ENCODE results near the gene CEND1.

CEND1 gene

DNA sequence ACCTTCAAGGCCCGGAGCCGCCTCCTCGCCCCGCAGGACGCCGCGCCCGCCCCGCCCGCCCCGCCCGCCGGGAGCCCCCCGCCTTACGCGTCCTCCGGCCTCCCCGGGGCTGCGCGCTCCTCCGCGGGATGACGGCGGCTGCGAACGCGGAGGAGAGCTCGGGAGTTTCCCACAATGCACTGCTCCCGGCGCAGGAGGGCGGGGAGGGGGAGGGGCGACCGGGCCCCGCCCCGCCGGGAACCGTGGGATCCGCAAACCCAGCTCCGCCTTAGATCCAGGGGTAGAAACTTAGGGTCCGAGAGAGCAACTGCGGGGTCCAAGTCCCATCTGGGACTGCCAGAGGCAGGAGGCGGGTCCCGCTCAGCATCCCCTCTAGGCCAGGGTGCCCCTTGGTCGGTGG, at the start of gene CEND1:
Gene CEND1 (minus strand): TSS at position 148 of the 400 bp plus-strand sequence. CDS start 1,514 bp downstream, outside the sequence.
- peak; percentile 53 for DNase-seq

DNA sequence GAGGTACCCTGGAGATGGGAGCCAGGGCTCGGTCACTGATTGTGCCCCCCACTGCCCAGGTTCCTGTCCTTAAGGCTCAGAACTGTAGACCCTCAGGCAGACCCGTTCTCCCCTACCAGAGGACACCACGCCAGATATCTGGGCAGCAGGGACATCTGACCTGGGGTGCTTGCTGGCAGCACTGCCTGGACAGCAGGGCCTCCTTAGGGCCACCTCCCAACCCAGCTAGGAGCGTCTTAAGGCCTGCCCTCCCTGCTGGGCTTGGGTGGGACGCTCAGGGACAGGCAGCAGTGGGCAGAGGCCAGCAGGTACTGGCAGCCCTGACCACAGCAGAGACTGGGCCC, 49.4 kb upstream of the CEND1 start:
- DNase-seq = no peak

DNA sequence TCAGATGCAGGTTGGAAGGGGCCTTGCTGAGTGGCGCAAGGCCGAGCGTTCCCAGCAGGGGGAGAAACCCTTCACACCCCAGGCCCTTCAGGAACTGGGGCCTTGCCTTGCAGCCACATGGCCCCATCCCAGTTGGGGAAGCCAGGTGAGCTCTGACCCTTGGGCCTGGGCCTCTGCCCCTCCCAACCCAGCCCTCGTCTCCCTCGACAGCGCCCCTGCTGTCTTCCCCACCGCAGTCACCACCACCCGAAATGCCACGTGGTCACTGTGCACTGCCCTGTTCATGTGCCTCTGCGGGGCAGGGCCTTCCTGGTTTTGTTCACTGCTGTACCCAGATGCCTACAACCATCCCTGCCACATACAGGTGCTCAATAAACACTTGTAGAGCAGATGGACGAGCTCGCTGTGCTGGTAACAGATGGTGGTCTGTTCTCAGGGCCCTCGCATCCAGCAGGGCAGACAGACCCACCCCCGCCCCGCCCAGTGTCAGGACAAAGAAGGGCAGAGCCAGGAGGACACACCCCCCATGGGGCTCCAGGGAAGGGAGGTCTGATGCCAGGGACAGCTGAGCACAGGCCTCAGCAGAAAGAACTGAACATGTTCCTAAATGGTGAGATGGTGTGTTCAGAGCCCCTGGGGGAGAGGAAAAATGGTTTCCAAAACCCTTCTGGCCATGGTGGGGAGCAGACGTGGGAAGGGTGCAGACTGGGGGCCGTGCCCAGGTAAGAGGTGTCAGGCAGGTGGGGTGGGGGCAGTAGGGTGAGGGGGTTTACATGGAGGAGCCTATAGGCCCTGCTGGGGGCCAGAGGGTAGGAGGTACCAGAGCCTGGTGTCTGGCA, 48.8 kb upstream of the CEND1 start:
- no peak for DNase-seq

DNA sequence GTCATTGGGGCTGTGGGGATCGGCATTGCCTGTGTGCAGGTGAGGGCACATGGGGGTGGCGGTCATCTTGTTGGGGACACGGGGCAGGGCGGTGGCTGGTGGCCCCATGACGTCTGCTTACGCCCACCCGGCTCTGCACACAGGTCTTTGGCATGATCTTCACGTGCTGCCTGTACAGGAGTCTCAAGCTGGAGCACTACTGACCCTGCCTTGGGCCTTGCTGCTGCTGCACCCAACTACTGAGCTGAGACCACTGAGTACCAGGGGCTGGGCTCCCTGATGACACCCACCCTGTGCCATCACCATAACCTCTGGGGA, 48.1 kb upstream of the CEND1 start:
- no peak for DNase-seq

DNA sequence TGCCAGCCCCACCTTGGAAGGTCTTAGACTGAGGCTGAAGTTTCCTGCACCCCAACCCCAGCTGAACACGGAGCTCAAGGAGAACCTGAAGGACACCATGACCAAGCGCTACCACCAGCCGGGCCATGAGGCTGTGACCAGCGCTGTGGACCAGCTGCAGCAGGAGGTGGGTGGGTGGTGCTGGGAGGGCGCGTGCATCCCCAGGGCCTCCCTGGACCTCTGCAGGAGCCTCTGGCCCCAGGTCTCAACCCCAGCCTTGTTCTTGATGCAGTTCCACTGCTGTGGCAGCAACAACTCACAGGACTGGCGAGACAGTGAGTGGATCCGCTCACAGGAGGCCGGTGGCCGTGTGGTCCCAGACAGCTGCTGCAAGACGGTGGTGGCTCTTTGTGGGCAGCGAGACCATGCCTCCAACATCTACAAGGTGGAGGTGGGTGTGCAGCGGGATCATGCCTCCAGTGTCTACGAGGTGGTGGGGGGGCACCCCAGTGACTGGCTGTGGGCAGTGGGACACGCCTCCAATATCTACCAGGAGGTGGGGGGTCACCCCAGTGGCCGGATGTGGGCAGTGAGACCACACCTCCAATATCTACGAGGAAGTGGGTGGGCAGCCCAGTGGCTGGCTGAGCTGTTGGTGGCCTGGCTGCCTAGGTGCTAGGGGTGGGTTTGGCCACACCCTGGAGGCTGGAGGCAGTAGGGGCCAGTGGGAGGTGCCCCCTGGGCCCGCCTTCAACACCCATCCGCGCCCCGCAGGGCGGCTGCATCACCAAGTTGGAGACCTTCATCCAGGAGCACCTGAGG, 47.5 kb upstream of the CEND1 start:
- no peak for DNase-seq

DNA sequence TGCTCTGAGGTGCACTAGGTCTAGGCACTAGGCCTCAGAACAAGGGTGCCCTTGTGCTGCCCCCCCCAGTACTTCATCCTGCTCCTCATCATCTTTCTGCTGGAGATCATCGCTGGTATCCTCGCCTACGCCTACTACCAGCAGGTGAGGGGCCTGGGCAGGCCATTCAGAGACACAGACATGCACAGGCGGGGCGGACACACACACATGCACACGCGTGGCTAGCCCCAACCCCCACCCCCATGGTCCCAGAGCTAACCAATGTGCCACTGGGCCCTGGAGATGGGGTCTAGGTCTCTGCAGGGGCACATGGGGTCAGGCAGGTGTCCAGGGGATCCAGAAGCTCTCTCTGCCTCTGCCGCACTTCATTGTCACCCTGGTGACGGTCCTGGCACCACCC, 46.8 kb upstream of the CEND1 start:
- no peak for DNase-seq

DNA sequence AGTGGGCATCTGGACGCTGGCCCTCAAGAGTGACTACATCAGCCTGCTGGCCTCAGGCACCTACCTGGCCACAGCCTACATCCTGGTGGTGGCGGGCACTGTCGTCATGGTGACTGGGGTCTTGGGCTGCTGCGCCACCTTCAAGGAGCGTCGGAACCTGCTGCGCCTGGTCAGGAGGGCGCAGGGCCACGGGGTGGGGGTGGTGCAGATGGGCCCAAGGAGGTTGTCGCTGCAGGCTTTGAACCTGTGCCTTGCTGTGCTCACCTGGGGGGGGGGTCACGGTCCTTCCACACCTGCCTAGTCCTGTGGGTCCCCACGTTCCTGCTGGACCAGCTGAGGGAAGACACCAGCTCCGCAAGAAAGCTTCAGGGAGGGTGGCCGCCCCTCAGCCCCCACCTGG, 46.4 kb upstream of the CEND1 start:
- DNase-seq = no peak

DNA sequence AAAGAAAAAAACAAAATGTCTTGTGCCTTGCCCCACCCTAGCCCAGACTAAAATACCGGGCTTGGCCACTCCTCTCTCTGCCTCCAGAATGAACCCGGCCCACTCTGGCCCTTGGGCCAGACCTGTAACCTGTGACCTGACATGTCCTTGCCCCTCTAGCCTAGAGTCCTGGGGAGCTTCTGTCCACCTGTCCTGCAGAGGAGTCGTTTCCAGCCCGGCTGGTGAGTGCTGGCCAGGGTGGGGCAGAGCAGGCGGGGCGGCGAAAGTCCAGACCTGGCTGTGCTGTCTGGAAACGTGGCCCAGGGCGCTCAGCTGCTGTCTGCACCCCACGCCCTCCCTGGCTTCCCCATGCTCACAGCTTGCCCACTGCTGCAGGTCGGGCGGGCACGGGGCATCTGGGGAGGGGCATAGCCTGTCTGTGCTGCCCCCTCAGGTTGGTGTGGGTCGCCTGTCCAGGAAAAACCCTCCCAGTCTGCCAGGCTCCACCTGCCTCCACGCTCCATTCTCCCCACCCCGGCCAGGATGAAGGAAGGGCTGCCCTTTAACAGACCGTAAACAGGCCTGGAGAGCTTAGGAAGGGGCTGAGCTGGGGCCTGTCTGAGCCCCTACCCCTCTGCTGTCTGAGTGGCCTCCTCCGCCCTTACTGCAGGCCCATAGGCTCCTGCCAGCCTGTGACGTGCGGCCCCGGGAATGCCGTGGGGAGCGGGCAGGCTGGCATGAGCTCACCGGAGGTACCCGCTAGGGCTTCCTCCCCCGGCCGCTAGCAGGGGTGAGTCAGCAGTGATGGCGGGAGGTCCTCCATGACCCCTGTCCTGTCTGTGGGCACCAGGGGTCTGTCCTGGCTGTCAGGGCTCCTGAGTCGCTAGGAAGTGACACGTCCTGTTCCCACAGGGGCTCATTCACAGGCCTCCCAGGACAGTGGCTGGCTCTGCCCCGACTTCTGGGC, 44.8 kb upstream of the CEND1 start:
- DNase-seq = peak; percentile 31

DNA sequence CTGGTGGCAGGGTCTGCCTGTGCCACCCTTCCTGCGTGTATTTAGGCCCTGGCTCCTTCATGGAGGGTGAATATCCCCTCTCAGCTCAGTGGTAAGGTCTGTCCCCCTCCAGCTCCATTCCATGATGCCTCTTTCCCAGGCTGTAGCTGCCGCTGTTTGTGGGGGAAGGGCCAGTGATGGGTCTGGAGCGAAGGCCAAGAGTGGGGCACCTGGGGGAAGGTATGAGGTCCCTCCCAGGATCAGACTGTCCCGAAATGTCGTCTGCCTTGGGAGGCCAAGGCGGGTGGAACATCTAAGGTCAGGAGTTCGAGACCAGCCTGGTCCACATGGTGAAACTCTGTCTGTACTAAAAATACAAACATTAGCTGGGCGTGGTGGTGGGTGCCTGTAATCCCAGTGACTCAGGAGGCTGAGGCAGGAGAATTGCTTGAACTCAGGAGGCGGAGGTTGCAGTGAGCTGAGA, 44.0 kb upstream of the CEND1 start:
- DNase-seq = peak; percentile 18

DNA sequence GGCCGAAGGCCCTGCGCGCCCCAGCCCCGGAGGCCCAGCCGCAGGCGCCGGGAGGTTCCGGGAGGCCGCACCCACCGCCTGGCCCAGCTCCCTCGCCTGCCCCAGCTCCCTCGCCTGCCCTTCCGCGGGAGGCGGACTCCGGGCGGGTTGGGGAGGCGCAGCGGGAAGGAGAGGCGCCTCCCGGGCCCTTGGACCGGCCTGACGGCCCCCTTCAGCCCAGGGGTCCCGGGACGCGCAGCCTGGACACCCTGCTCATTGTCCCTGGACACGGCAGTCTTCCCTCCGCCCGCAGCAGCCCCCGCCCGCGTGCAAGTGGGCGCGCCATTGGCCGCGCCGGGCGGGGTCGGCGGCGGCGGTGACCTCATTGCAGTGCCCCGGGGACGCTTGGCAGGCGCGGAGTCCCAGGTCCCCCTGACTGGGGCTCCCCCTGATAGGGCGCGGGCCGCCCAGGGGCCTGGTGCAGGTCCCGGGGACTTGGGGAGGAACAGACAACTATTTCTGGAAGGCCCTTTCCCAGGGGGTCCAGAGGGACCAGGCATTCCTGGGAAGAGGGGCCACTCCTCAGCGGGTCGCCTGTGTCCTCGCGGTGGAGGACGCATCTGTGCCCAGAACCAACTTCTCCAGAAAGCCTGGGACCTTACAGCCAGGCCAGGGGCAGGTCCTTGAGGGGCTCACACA, 43.4 kb upstream of the CEND1 start:
- DNase-seq = peak; percentile 53

DNA sequence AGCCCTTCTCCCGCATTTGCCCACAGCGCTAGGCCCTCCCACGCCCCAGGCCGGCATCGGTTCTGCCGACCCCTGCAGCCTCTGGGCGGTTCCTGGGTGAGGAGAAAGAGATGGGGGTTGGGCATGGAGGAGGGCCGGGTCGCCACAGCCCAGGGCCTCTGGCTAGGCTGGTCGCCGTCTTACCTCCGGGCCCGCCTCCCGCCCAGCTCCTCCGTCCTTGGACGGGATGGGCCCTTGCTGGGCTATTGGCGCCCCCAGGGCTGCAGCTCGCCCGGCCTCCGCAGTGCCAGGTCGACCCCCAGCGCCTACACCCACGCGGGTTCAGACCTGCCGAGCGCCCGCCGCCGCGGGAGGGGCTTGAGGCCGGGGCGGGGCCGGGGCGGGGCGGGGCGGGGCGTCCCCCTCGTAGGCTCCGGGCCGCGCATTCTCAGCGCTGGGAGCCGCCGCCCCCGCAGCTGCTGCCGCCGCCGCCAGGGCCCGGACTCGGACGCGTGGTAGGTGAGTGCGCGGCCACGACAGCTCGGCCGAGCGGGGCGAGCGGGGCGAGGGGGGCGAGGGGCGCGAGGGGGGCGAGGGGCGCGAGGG, 42.7 kb upstream of the CEND1 start, which contains the start of gene CD151:
Gene CD151 (plus strand): TSS at position 424 of the 585 bp plus-strand sequence. CDS start 3,118 bp downstream, outside the sequence.
- peak; percentile 60 for DNase-seq

DNA sequence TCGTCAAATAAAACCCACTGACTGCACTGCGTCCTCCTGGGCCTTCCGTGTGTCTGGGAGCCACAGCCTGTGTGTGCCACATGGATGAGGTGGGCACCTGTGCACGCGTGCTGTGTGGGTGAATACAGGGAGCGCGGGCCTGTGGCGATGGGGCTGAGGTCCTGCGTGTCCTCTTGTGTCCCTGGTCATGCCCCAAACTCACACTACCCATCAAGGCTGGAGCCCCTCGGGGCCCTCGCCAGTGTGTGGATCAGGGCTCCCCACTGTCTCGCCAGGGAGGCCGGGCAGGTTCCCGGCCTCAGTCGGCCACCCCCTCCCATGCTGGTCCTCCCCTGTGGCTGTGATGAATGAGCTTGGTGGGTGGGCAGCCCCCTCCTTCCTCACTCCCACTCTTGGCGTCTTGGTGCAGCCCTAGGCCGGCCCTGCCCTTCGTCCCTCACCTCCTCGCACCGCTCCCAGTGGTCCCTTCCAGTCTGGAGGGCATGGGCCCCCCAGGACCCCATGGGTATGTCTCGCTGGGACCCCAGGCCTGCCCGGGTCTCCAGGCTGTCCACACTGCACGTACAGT, 42.2 kb upstream of the CEND1 start:
- peak; percentile 25 for DNase-seq

DNA sequence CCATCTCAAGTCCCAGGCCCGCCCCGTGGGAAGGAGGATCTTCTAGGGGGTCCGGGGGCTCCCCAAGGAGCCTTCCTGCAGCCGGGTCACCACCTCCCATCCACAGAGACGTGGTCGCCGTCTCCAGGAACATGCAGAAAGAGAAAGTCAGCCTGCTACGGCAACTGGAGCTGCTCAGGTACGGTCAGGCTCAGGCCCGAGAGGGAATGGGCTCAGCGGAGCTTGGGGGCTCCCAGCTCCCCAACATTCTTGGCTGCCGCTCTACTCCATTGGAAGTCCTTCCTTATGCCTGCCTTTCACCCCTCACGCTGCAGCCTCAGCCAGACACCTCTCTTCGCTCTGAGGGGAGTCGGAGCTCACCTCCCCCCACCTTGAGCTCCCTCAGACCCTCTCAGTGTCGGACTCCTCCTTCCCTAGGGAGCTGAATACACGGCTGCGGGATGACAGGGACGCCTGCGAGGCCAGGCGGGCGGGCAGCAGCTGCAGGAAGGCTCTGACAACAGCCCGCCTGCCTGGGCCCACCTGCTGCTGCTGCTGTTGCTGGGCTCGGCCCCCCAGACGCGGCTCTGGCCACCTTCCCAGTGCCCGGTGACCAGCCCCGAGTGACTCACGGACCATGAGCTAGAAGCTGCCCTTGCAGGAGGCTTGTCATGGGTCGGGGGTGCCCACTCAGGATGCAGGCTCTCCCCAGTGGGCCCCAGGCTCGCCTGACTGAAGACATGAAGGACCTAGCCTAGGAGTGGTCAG, 41.4 kb upstream of the CEND1 start:
- DNase-seq = peak; percentile 23

DNA sequence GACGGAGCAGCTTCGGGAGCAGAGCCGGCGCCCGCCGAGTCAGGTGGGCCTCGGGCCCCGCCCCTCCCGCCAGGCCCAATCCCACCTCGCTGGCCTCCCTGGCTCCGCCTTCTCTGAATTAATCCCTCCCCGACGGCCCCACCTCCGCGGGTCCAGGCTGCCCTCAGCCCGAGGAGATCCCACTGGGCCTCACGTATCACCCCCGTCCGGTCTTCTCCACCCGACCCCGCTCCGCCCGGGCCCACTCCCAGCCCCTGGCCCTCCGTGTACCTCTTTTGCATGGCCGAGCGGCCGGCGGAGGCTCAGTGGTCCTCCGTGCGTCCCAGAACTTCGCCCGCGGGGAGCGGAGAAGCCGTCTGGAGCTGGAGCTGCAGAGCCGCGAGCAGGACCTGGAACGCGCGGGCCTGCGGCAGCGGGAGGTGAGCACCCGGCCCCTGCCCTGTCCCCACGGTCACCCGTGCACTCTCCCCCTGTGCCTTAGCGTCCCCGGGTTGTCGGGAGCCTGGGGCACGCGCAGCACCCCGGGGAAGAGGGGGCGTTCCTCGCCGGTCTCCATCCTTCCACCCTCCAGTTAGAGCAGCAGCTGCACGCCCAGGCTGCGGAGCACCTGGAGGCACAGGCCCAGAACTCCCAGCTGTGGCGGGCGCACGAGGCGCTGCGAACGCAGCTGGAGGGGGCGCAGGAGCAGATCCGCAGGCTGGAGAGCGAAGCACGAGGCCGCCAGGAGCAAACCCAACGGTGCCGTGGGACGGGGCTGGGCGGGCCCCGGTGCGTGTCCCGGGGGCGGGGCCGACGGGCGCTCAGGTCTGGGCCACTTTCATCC, 40.6 kb upstream of the CEND1 start:
- peak; percentile 66 for DNase-seq

DNA sequence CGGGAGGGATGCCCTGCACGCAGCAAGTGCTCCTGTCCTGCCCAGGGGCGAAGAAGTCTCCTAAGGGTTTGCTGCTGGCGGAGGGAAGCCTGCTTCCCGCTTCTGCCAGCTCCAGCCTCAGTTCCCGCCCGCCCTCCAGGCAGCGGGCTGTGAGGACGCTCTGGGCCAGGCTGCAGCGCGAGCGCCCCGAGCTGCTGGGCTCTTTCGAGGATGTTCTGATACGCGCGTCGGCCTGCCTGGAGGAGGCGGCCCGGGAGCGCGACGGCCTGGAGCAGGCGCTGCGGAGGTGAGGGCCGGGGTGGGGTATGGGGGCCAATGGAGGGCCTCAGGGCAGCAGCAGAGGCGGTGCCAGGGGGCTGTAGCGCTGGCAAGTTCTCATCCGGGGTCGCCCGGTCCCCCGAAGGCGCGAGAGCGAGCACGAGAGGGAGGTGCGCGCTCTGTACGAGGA, 40.0 kb upstream of the CEND1 start:
- no peak for DNase-seq

DNA sequence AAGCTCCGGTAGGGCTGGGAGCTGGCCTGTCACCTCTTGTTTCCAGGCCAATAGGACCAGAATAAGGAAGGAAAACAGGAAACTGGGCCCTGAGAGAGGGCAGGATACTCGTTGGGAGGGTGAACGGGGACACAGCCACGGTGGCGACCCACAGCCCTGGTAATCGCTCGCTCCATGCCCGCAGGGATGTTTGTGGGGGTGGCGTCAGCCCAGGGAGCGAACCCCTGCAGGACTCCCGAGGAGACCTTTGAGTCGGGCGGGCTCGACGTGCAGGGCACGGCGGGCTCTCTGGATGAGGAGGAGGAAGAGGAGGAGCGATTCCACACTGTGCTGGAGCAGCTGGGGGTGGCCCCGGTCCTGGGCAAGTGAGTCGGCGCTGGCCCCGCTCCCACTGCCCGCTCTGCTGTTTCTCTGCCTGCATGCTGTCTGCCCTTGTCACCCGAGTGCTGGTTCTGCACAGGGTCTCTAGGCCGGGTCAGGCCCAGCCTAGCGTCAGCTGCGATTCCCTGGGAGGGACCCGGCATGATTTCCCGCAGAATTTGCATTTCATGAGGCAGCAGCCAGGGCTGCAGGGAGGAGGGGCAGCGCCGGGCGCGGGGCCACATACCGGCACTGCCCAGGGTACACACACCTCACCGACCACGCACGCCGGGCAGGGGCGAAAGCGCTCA, 39.4 kb upstream of the CEND1 start:
- DNase-seq = no peak

DNA sequence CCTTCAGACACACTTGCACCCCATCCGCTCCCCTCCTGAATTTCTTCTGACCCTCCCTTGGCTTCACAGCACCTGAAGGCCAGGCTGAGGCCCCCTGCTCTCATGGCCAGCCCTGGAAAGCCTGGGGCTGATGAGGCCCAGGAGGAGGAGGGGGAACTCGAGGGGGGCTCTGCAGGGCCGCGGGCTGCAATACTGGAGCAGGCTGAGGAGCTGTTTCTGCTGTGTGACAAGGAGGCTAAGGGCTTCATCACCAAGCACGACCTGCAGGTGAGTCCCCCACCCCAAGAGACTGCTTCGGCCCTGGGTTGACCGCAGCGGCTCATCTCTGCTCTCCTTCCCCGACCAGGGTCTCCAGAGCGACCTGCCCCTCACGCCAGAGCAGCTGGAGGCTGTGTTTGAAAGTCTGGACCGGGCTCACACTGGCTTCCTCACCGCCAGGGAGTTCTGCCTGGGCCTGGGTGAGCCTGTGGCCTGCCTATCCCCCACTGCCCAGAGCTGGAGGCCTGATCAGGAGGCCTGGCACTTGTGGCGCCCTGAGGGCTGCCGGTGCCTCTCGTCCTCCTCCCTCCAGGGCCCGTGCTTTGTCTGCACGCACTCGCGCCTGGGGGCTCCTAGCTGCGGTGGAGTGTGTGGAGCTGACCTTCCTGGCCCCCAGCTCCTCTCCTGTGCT, 38.8 kb upstream of the CEND1 start:
- no peak for DNase-seq

DNA sequence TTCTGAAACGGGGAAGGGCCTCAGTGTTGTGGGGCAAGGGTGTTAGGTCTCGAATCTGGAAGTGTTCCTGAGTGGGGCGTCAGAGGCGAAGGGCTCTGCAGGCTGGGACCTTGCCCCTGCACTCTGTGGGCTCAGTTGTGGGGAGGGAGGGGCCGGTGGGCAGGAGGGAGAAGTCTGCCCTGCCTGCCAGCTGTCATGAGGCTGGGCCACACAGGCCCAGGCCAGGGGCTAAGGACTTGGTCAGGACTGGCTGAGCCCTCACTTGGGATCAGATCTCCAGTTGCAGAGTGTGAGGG, 38.0 kb upstream of the CEND1 start, which contains the start of gene CRACR2B:
Gene CRACR2B (plus strand): TSS at position 23 of the 296 bp plus-strand sequence. CDS start 689 bp downstream, outside the sequence.
- no peak for DNase-seq

Measured in activated T-cell treated with anti-CD3 and anti-CD28 coated beads, Interleukin-2, amount 50 U/mL, for 1 hour (primary cell).